HCT116 (cell line): ENCODE results near the gene LY6G6C. TPM values are rescaled to one million over a fixed set of nuclear protein-coding genes. Genes with fewer than 3 reads are reported as not detected.

Experiments
- ATAC-seq: fragments of 200-7000 bp; cut with Tn5 transposase; 2 replicates; pipeline ENCODE4 v1.9.1; 2020; ENCODE audit warnings: mild to moderate bottlenecking, moderate library complexity
- BruUV-seq: library from RNA; stranded (reverse); fragments of 400-500 nt; replicated peaks from 2 replicates; lab custom pipeline; 2021; lab: Mats Ljungman, UMichigan
- CTCF ChIA-PET: fragments of 300-600 bp; sonication (Branson Sonifier 250); formaldehyde crosslinking; loops from one replicate; lab custom pipeline; 2021; ENCODE audit warnings: antibody characterized with exemption; lab: Charles Lee
- POLR2A ChIA-PET: fragments of 300-600, 350-600 bp; sonication (Branson Sonifier 250); formaldehyde crosslinking; loops from one replicate; lab custom pipeline; 2021; ENCODE audit warnings: antibody characterized with exemption; lab: Charles Lee
- RAD21 ChIA-PET, 2 experiments: fragments of 300-600 bp; sonication (Branson Sonifier 250); formaldehyde crosslinking; loops; one replicate each; lab custom pipeline; 2023; ENCODE audit warnings: low total read pairs in 2 of 2; ENCODE audit not compliant: uncharacterized antibody in 2 of 2, unreplicated experiment in 2 of 2, low non-redundant PET in 1 of 2; lab: Charles Lee
- DNase-seq: peaks from one replicate; pipeline ENCODE4 v3.0.0-alpha.2; 2010; ENCODE audit warnings: low read depth, low spot score
- H2AFZ ChIP-seq: fragments of 200-600 bp; shearing (Covaris generic), sonication (generic); 2 replicates; pipeline ENCODE4 v1.6.1; 2017; ENCODE audit warnings: low read depth, mixed run types, mixed read lengths, antibody characterized with exemption, low read length; ENCODE audit not compliant: poor library complexity, severe bottlenecking
- H3K27ac ChIP-seq: 2 replicates; pipeline ENCODE4 v1.5.1; 2012; ENCODE audit warnings: low read depth, low read length
- H3K27me3 ChIP-seq: fragments of 200-600 bp; sonication (generic); 2 replicates; pipeline ENCODE4 v1.6.1; 2016; ENCODE audit warnings: mixed run types, low read length, mixed read lengths; ENCODE audit not compliant: insufficient read depth
- H3K36me3 ChIP-seq, 2 experiments: fragments of 200-500 bp in 1 of 2; fragments of 200-600 bp in 1 of 2; sonication (Bioruptor generic) in 1 of 2; sonication (generic) in 1 of 2; 2 replicates each; pipeline versions ENCODE4 v1.5.1 to v1.6.1; 2014 to 2016; ENCODE audit warnings: low read length in 2 of 2, inconsistent platforms in 1 of 2, mixed read lengths in 1 of 2, mixed run types in 1 of 2; ENCODE audit not compliant: insufficient read depth in 2 of 2, control insufficient read depth in 1 of 2
- H3K4me1 ChIP-seq, 2 experiments: fragments of 200-600 bp in 1 of 2; sonication (generic) in 1 of 2; 2 replicates each; pipeline versions ENCODE4 v1.5.1 to v1.6.1; 2012 to 2017; ENCODE audit warnings: low read length in 2 of 2, inconsistent platforms in 1 of 2, mild to moderate bottlenecking in 1 of 2, mixed read lengths in 1 of 2, mixed run types in 1 of 2, moderate library complexity in 1 of 2; ENCODE audit not compliant: insufficient read depth in 2 of 2, control insufficient read depth in 1 of 2
- H3K4me2 ChIP-seq: fragments of 200-600 bp; sonication (generic); 2 replicates; pipeline ENCODE4 v1.6.1; 2017; ENCODE audit warnings: mixed run types, low read length, mixed read lengths
- H3K4me3 ChIP-seq, 2 experiments: fragments of 200-600 bp in 1 of 2; sonication (generic) in 1 of 2; replicated peaks in 1 of 2; 2 replicates each; pipeline ENCODE4 v1.5.1; 2011 to 2016; ENCODE audit warnings: low read length in 2 of 2, control low read depth in 1 of 2, low read depth in 1 of 2, mild to moderate bottlenecking in 1 of 2, mixed read lengths in 1 of 2, mixed run types in 1 of 2
- H3K79me2 ChIP-seq: fragments of 200-600 bp; sonication (generic); 2 replicates; pipeline ENCODE4 v1.6.1; 2017; ENCODE audit warnings: mild to moderate bottlenecking, mixed run types, low read length, moderate library complexity, mixed read lengths; ENCODE audit not compliant: insufficient read depth
- H3K9ac ChIP-seq: fragments of 200-600 bp; sonication (generic); 2 replicates; pipeline ENCODE4 v1.6.1; 2016; ENCODE audit warnings: low read length, mixed read lengths
- H3K9me2 ChIP-seq: fragments of 200-600 bp; sonication (generic), shearing (Covaris generic); 2 replicates; pipeline ENCODE4 v1.6.1; 2017; ENCODE audit warnings: mixed run types, mild to moderate bottlenecking, moderate library complexity; ENCODE audit not compliant: insufficient read depth
- H3K9me3 ChIP-seq, 2 experiments: fragments of 200-500 bp in 1 of 2; fragments of 200-600 bp in 1 of 2; sonication (Bioruptor generic) in 1 of 2; sonication (generic) in 1 of 2; 2 replicates each; pipeline ENCODE4 v1.6.1; 2014 to 2017; ENCODE audit warnings: low read length in 2 of 2, mixed read lengths in 2 of 2, inconsistent platforms in 1 of 2, low read depth in 1 of 2, mild to moderate bottlenecking in 1 of 2, mixed run types in 1 of 2, moderate library complexity in 1 of 2; ENCODE audit not compliant: control insufficient read depth in 1 of 2, insufficient read depth in 1 of 2
- H4K20me1 ChIP-seq: fragments of 200-600 bp; sonication (generic), shearing (Covaris generic); 2 replicates; pipeline ENCODE4 v1.6.1; 2017; ENCODE audit warnings: mixed run types, mild to moderate bottlenecking, moderate library complexity; ENCODE audit not compliant: insufficient read depth
- CEBPB ChIP-seq: IDR thresholded peaks from 2 replicates; pipeline ENCODE4 v1.6.1; 2012; ENCODE audit warnings: low read depth
- FOSL1 ChIP-seq: IDR thresholded peaks from 2 replicates; pipeline ENCODE4 v1.6.1; 2012; ENCODE audit warnings: low read depth
- JUND ChIP-seq: IDR thresholded peaks from 2 replicates; pipeline ENCODE4 v1.6.1; 2012
- POLR2A ChIP-seq: IDR thresholded peaks from 2 replicates; pipeline ENCODE4 v1.7.0; 2011; ENCODE audit warnings: borderline replicate concordance; ENCODE audit not compliant: insufficient read depth, insufficient read length; ENCODE audit errors: extremely low read depth
- POLR2AphosphoS5 ChIP-seq: IDR thresholded peaks from 2 replicates; pipeline ENCODE4 v1.6.1; 2011; ENCODE audit warnings: mild to moderate bottlenecking, low read depth, low read length, moderate library complexity
- RAD21 ChIP-seq: IDR thresholded peaks from 2 replicates; pipeline ENCODE4 v1.6.1; 2012; ENCODE audit warnings: low read depth, mild to moderate bottlenecking
- REST ChIP-seq: IDR thresholded peaks from 2 replicates; pipeline ENCODE4 v1.6.1; 2012; ENCODE audit warnings: low read depth
- SIN3A ChIP-seq: IDR thresholded peaks from 2 replicates; pipeline ENCODE4 v1.6.1; 2012; ENCODE audit warnings: low read depth
- SP1 ChIP-seq: IDR thresholded peaks from 2 replicates; pipeline ENCODE4 v1.6.1; 2012; ENCODE audit warnings: low read depth
- SRF ChIP-seq: IDR thresholded peaks from 2 replicates; pipeline ENCODE4 v1.6.1; 2012; ENCODE audit warnings: low read depth
- YY1 ChIP-seq: IDR thresholded peaks from 2 replicates; pipeline ENCODE4 v1.6.1; 2011; ENCODE audit warnings: low read length, low read depth, moderate library complexity, mild to moderate bottlenecking; ENCODE audit not compliant: insufficient replicate concordance; ENCODE audit errors: extremely low read depth
- ZBTB33 ChIP-seq: IDR thresholded peaks from 2 replicates; pipeline ENCODE4 v1.6.1; 2011; ENCODE audit warnings: mild to moderate bottlenecking, low read length, moderate library complexity; ENCODE audit not compliant: insufficient replicate concordance; ENCODE audit errors: extremely low read depth
- intact Hi-C: fragments of 100-400 bp; cut with micrococcal nuclease; formaldehyde crosslinking; loops from 2 replicates; pipeline ENCODE4 v1.10.0; 2022
- total RNA-seq: library from RNA; stranded (reverse); gene quantifications from one replicate; pipeline ENCODE4 v1.2.1, GENCODE V29; 2021; ENCODE audit not compliant: unreplicated experiment
- TF ChIP-seq, protein P1 (sequence below): IDR thresholded peaks from 2 replicates; pipeline ENCODE4 v1.6.1; 2012
- TF ChIP-seq, protein P2 (sequence below), 3 experiments: fragments of 200-600 bp in 1 of 3; sonication (generic) in 1 of 3; IDR thresholded peaks in 2 of 3; conservative IDR thresholded peaks in 1 of 3; 2 replicates each; pipeline ENCODE4 v1.5.1; 2012 to 2017; ENCODE audit warnings: low read depth in 2 of 3, low read length in 2 of 3, antibody characterized with exemption in 1 of 3, borderline replicate concordance in 1 of 3, control low read depth in 1 of 3, mild to moderate bottlenecking in 1 of 3, mixed read lengths in 1 of 3, mixed run types in 1 of 3, moderate library complexity in 1 of 3; ENCODE audit not compliant: insufficient read depth in 1 of 3

LY6G6C gene
- total RNA-seq, 1 experiment from 2014 or later: 0.54 TPM

DNA sequence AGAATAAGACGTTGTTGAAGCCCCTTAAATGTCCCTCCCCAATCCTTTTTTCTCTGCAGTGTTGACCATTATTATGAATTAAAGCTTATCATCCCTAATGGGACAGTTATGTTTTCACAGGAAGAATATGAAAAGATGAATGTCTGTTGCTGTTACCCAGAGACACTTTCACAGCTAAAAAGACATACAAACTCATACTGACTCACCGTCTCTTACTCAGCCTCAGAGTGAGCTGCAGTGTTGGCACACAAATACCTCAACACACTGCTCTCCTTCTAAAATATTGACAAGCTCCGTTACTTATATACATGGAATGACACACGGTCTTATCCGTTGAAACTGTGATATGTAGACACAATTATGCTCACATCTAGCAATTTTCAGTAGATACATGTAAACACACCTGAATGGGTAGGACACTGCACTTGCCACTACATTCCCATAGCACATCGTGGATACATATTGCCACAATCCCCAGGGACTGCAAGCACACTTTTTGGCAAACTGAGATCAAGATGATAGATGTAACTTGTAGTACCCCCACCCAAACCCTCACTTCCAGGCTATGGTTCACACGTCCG is 31.3 kb upstream of the LY6G6C start (continued):
- TF ChIP-seq POLR2A: no peak
- TF ChIP-seq, all 23 proteins: peak for 0

DNA sequence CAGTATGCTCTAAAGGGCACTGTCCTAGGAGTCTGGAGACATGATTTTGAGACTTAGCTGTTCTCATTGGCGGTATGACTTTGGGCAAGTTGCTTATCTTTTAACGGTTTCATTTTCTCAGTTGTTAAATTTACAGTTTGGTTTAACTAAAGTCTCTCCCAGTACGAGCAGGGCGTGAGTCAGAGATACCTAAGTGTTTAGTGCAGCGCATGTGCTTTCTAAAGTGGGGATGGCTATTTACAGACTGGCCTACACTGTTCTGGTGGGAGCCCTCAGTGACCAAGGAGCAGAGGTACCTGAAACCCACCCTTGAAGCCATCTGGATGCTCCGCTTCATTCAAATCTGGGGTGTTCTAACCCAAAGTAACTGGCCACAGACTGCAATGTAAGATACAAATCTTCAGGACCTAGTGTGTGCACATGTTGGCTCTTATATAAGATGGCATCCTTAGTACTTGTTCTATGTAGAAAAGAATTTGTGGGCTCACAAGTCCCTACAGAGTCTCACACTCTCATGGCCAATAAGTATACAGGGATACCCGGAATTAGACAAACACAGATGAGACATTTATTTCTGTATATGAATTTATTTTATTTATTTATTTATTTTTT is 29.0 kb upstream of the LY6G6C start:
- BruUV-seq: TSS peak; percentile 12

More for the DNA sequence above, 29.0 kb upstream of the LY6G6C start:
- no peak for DNase-seq
- H3K4me3 ChIP-seq: no peak overlapping the region
- no peak for TF ChIP-seq ZBTB33
- no peak for TF ChIP-seq SIN3A
- TF ChIP-seq RAD21: no peak
- no peak for TF ChIP-seq POLR2A
- TF ChIP-seq REST: no peak
- TF ChIP-seq SRF: no peak
- TF ChIP-seq, protein P1, sequence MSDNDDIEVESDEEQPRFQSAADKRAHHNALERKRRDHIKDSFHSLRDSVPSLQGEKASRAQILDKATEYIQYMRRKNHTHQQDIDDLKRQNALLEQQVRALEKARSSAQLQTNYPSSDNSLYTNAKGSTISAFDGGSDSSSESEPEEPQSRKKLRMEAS: no peak
- no peak for TF ChIP-seq CEBPB
- TF ChIP-seq POLR2AphosphoS5: no peak
- TF ChIP-seq, protein P2, sequence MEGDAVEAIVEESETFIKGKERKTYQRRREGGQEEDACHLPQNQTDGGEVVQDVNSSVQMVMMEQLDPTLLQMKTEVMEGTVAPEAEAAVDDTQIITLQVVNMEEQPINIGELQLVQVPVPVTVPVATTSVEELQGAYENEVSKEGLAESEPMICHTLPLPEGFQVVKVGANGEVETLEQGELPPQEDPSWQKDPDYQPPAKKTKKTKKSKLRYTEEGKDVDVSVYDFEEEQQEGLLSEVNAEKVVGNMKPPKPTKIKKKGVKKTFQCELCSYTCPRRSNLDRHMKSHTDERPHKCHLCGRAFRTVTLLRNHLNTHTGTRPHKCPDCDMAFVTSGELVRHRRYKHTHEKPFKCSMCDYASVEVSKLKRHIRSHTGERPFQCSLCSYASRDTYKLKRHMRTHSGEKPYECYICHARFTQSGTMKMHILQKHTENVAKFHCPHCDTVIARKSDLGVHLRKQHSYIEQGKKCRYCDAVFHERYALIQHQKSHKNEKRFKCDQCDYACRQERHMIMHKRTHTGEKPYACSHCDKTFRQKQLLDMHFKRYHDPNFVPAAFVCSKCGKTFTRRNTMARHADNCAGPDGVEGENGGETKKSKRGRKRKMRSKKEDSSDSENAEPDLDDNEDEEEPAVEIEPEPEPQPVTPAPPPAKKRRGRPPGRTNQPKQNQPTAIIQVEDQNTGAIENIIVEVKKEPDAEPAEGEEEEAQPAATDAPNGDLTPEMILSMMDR (IDR thresholded peaks at IDR 0.05 in 2 of 3, conservative IDR thresholded peaks at IDR 0.05 in 1 of 3; ENCODE audit: borderline replicate concordance in 1 of 3, insufficient read depth in 1 of 3, low read depth in 2 of 3, low read length in 2 of 3): no peak
- TF ChIP-seq YY1: no peak
- TF ChIP-seq JUND: no peak
- no peak for TF ChIP-seq SP1
- no peak for TF ChIP-seq FOSL1
- H3K4me1 ChIP-seq: peaks cover 3 to 6% of the 10 kb centered on the region in 2 experiments; a peak in 2 of 4 replicates
- POLR2A ChIA-PET: no interaction called here
- H3K9me3 ChIP-seq: no peaks in the 10 kb centered on the region
- no peak overlapping the region for H3K9ac ChIP-seq
- H4K20me1 ChIP-seq: no peaks in the 10 kb centered on the region
- RAD21 ChIA-PET: no interaction called here
- no peak for ATAC-seq
- CTCF ChIA-PET: no interaction called here
- intact Hi-C loops: no loop called here
- no peak overlapping the region for H2AFZ ChIP-seq
- no peak overlapping the region for H3K27ac ChIP-seq
- H3K27me3 ChIP-seq: no peaks in the 10 kb centered on the region
- H3K9me2 ChIP-seq: no peaks in the 10 kb centered on the region
- H3K4me2 ChIP-seq: no peak overlapping the region
- H3K79me2 ChIP-seq: no peaks in the 10 kb centered on the region
- peaks cover 2 to 16% of the 10 kb centered on the region in 2 experiments; a peak in 3 of 4 replicates for H3K36me3 ChIP-seq
